ENCODE measurements around the gene MRPS15. TPM values are rescaled to one million over a fixed set of nuclear protein-coding genes. Genes with fewer than 3 reads are reported as not detected.

MRPS15 gene
- total RNA-seq, 4 donors from 2014 or later: 23.3 to 77.7 (median 36.4) TPM

DNA sequence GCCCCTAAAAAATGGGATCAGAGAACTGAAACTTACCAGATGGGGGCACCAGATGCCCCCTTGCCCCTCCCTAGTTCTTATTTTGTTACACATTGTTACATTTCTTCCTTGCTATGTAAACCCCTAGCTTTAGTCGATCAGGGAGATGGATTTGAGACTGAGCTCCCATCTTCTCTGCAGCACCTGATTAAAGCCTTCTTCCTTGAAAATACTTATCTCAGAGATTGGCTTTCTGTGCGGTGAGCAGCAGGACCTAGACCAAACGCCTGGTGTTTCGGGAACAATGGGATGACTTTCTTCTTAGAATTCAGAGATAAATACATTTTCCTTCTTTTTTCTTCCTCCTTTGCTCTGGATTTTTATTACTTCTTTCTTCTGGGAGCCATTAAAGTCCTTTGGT, 49.8 kb downstream of the MRPS15 start:
- no peak for DNase-seq (ENCODE audit: low spot score in 2 of 2)
- no peak for TF ChIP-seq POLR2A (IDR thresholded peaks at IDR 0.05)
- no peak for TF ChIP-seq CTCF (IDR thresholded peaks at IDR 0.05)
- no peak for TF ChIP-seq EP300 (IDR thresholded peaks at IDR 0.05)
- 73 to 78% methylated on average over 4 of the region's 4 CpGs for WGBS, 2 donors
- Histone ChIP-seq H3K4me1 (peaks cover 0 to 3% (median 0%) of the 10 kb centered on the region in 4 donors), H3K27ac (no peak overlapping the region), H3K9me3 (no peaks in the 10 kb centered on the region), H3K4me3 (no peak overlapping the region), H3K36me3 (peaks cover 0 to 21% (median 0%) of the 10 kb centered on the region in 3 donors), H3K27me3 (no peaks in the 10 kb centered on the region)

- no peaks in the 10 kb centered on the region for H3K27me3 ChIP-seq
- 61% methylated on average over 11 of the region's 11 CpGs for WGBS, 2 donors
- no peak overlapping the region for H3K27ac ChIP-seq
- no peak for DNase-seq (ENCODE audit: low spot score in 2 of 2)
- H3K36me3 ChIP-seq: peaks cover 0 to 9% (median 0%) of the 10 kb centered on the region in 3 donors
- no peak for TF ChIP-seq EP300 (IDR thresholded peaks at IDR 0.05)
- no peak for TF ChIP-seq CTCF (IDR thresholded peaks at IDR 0.05)
- TF ChIP-seq POLR2A (IDR thresholded peaks at IDR 0.05): no peak
- no peaks in the 10 kb centered on the region for H3K9me3 ChIP-seq
- no peaks in the 10 kb centered on the region for H3K4me1 ChIP-seq
- no peak overlapping the region for H3K4me3 ChIP-seq
These were observed 52.2 kb downstream of the MRPS15 start for GRCh38 chr1:36411674-36412648.

- WGBS, 2 donors: 50 to 59% methylated on average over 2 of the region's 2 CpGs
- no peaks in the 10 kb centered on the region for H3K36me3 ChIP-seq
- TF ChIP-seq POLR2A (IDR thresholded peaks at IDR 0.05): no peak
- TF ChIP-seq CTCF (IDR thresholded peaks at IDR 0.05): no peak
- TF ChIP-seq EP300 (IDR thresholded peaks at IDR 0.05): no peak
- no peak for DNase-seq (ENCODE audit: low spot score in 2 of 2)
- peak overlapping the region in 1 of 4 donors; percentile 46 for H3K27ac ChIP-seq
- no peaks in the 10 kb centered on the region for H3K9me3 ChIP-seq
- H3K27me3 ChIP-seq: no peaks in the 10 kb centered on the region
- no peaks in the 10 kb centered on the region for H3K4me1 ChIP-seq
- H3K4me3 ChIP-seq: no peak overlapping the region
These were observed 55.7 kb downstream of the MRPS15 start for GRCh38 chr1:36408479-36408878.

DNA sequence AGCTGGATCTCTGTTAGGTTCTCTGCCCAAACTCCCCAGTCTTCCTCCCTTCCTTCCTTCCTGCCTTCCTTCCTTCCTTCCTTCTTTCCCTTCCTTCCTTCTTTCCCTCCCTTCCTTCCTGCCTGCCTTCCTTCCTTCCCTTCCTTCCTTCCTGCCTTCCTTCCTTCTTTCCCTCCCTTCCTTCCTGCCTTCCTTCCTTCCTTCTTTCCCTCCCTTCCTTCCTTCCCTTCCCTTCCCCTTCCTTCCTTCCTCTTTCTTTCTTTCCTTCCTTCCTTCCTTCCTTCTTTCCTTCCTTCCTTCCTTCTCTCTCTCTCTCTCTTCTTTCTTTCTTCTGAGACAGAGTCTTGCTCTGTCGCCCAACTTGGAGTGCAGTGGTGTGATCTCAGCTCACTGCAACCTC, 57.7 kb downstream of the MRPS15 start:
- Histone ChIP-seq H3K27me3 (no peaks in the 10 kb centered on the region), H3K27ac (no peak overlapping the region), H3K4me3 (no peak overlapping the region), H3K9me3 (no peaks in the 10 kb centered on the region), H3K36me3 (no peaks in the 10 kb centered on the region), H3K4me1 (no peaks in the 10 kb centered on the region)
- 88 to 92% methylated on average over 1 of the region's 1 CpG for WGBS, 2 donors
- DNase-seq (ENCODE audit: low spot score in 2 of 2): no peak
- TF ChIP-seq CTCF (IDR thresholded peaks at IDR 0.05) (no peak), POLR2A (IDR thresholded peaks at IDR 0.05) (no peak), EP300 (IDR thresholded peaks at IDR 0.05) (no peak)

Small RNA genes within 50 kb of the gene (small RNA-seq; reads per million reads assigned to genes)
- 0.38 reads per million for gene SNORA63C

Other genes with a start within 250 kb of the MRPS15 start
- gene THRAP3, start 239.9 kb downstream of the MRPS15 start, total RNA-seq: 100 to 1,000 TPM in 2 of 4 donors, 10 to 100 TPM in 2; 89.2 to 114 (median 97.0) TPM
- 1 to 10 TPM; 1.5 to 4.1 (median 2.4) TPM for gene SH3D21, start 158.0 kb downstream of the MRPS15 start, total RNA-seq
- 100 to 1,000 TPM in 1 of 4 donors, 10 to 100 TPM in 3; 61.4 to 128 (median 86.3) TPM for gene EVA1B, start 140.7 kb downstream of the MRPS15 start, total RNA-seq
- 10 to 100 TPM; 25.7 to 39.3 (median 30.0) TPM for gene STK40, start 78.5 kb downstream of the MRPS15 start, total RNA-seq
- gene LSM10, start 66.5 kb downstream of the MRPS15 start, total RNA-seq: 10 to 100 TPM; 10.2 to 75.6 (median 34.7) TPM
- gene OSCP1, start 13.9 kb downstream of the MRPS15 start, total RNA-seq: 10 to 100 TPM in 3 of 4 donors, 1 to 10 TPM in 1; 7.2 to 32.4 (median 17.6) TPM
- 10 to 100 TPM; 12.5 to 27.8 (median 19.8) TPM for gene CSF3R, start 18.5 kb upstream of the MRPS15 start, total RNA-seq